ENCODE data around the gene ZFP91.

The ZFP91 gene

DNA sequence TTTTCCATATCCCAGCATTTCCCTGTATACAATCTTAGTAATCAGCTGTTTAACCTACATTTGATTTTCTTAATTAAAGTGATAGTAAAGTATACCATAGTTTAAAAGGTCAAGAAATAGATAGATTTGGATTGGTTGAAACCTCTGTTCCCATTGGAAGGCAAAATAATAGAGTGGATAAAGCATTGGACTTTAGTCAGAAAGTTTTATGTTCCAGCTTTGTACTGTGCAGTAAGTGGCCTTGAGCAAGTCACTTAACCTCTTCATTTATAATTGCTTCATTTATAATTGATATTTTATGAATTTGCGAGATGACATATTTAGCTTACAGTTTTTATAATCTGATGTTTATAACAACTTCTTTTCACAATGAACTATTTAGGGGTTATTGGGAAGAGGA, 3.6 kb downstream of the ZFP91 start:
- DNase-seq (ENCODE audit: low read depth): no peak

DNA sequence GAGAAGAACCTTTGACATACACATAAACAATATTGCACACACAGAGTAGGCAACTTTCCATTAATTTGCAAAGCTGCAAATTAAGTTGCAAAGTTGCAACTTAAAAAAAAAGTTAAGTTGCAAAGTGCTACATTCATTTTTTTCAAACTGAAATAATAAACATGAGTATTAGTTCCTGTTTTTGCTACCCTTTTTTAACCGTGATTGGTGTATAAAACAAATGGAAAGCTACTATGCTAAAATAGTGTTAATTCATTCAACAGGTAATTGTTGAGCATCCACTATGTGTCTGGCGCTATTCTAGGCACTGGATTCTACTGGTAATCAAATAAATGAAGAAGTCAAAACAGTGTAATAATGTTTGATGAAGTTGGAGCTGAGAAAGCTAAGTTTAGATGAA, 8.1 kb downstream of the ZFP91 start:
- DNase-seq (ENCODE audit: low read depth): no peak

DNA sequence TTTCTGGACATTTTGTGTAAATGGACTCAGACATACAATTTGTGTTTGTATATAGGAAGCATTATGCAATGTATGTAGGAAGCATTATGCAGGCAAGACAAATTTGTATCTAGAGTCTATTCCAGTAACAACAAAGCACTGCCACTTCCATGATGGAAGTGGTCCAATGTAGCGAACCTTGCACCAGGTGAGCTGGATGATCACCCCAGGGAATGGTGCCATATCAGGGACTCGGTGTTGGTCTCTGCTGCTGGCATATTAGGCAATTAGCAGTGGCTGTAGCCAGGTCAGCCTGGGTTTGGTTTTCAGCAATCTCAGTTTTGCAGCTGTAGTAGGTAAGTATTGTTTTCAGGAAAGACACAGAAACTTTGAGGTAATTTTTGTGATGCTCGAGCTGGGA, 12.8 kb downstream of the ZFP91 start:
- no peak for DNase-seq (ENCODE audit: low read depth)

DNA sequence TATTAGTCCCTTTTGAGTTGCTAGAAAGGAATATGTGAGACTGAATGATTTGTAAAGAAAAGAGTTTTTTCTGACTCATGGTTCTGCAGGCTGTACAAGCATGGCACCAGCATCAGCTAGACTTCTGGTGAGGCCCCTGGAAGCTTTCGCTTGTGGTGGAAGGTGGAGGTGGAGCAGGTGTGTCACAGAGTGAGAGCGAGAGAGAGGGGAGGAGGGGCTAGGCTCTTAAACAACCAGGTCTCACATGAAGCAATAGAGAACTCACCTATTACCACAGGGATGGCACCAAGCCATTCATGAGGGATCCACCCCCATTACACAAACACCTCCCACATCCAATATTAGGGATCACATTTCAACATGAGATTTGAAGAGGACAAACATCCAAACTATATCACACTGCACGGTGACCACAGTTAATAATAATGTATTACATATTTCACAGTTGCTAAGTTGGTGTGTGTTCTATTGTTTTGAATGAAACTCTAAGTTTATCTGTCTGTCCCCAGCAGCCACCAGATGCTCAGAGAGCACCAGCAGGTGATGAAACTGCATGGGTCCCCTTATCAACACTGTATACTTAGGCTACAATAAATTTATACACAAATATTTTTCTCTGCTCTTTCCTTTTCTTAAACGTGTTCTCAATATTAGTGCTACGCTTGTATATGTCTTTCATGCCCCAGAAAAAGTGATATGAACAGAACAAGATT, 14.1 kb downstream of the ZFP91 start:
- DNase-seq (ENCODE audit: low read depth): no peak

DNA sequence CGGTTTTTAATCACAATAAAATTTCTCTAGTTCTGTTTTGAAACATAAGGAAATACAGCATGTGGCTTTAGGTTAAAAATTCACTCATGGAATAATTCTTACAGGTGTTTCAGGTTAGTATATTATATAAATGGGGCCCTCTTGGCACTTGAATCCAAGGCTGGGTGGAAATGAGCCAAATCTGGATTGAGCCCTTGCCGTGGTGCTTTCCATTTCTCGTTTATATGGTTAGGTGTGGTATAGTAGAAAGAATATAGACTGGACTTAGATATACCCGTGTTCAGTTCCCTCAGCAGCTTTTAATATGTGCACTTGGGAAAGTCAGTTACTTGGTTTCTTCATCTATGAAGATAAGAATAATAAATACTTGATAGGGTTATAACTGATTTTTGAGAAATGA, 16.0 kb downstream of the ZFP91 start:
- DNase-seq (ENCODE audit: low read depth): no peak

DNA sequence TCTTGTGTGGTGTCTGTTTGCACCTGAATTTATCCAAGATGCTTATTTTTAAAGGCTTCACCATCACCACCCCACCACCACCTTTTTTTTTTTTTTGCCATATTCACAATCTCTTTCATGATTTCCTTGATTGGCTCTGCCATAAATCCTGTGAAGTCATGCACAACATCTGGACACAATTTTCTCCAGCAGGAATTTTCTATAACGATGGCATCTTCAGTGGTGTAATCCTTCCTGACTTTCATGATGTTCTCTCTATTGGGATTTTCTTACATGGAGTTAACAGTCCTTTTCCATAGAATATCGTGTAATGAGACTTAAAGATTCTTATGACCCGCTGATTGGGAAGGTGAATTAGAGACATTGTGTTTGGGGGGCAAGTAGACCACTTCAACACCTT, 17.8 kb downstream of the ZFP91 start:
- DNase-seq (ENCODE audit: low read depth): no peak

DNA sequence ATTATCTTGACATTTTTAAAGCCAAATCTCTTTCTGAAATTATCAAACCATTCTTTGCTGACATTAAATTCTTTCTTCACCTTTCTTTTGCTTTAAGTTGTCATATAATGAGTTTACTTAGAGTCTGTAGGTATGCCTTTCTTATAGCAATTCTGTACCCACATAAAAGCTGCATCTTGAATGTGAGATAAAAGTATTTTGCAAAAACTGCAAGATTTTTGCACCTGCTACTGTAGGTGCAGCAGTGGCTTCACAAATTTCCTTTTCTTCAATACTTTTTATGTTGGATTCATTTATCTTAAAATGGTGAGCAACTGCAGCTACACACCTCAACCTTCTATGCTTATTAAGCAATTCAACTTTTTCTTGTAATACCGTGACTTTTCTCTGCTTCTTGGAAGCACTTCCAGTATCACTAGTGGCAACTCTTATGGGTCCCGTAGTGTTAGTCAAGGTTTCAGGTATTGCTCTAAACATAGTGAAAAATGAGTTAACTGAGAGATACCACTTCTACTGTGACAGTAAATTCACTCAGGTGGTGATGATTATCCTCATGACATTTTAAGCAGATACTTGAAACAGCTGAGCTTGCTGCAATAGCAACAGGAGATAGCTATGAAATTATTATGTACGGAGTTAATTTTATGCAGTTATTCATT, 18.8 kb downstream of the ZFP91 start:
- no peak for DNase-seq (ENCODE audit: low read depth)

DNA sequence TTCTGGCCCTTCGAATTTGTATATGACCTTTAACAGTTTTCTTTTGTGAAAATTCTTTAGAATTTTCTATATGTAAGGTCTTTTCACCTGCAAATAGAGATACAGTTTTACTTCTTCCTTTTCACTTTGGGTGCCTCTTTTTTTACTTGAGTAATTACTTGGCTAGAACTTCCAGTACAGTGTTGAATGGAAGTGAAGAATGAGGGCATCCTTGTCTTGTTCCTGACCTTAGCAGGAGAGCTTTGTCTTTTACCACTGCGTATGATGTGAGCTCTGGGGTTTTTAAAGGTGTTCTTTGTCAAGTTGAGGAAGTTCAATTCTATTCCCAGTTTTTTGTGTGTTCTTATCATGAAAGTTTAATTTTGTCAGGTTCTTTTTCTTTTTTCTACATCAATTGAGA, 21.6 kb downstream of the ZFP91 start:
- DNase-seq (ENCODE audit: low read depth): no peak

DNA sequence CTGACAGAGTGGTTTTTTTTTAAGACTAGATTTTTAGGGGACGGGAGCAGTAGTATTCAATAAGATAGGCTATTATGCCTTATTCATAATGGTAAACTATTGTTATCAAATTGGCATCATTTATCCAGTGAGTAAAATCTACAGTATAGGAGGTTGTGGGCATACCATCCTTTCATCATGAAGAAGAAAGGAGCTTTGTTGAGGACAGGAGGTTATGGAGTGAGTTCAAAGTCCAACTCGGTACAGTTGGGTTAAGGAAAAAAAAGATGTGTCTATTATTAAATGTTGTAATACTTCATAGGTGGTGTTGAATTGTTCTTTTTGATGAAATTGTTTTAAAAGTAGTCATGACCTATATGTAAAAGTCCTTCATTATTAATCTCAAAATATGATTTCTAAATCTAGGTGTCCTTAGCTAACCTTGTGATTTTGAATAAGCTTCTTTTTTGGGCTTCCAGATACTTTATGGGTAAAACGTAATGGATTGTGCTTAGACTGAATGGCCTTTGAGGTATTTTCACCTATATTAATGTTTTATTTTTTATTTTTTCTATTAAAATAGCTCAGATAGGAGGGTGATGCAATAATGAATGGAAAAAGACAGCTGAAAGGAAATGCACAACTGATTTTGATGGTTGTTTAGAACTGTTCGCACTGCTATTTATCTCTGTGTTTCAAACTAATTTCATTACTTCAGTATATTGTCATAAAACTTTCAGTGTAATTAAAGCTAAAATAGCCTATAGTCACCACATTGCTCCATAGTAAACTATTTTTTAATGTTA, 28.3 kb downstream of the ZFP91 start:
- DNase-seq (ENCODE audit: low read depth): no peak

DNA sequence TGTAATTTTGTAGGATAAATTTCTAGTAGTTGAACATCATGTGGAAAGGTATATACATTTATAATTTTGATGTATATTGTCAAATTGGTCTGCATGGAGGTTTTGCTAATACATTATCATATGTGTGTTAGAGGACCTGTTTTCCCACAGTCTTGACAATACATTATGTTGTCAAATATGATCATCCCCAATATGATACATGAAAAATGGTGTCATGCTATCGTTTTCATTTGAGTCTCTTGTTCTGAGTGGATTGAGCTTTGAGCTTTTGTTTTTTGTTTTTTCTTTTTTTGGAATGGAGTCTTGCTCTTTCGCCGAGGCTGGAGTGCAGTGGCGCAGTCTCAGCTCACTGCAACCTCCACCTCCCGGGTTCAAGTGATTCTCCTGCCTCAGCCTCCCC, 29.5 kb downstream of the ZFP91 start:
- DNase-seq (ENCODE audit: low read depth): no peak

DNA sequence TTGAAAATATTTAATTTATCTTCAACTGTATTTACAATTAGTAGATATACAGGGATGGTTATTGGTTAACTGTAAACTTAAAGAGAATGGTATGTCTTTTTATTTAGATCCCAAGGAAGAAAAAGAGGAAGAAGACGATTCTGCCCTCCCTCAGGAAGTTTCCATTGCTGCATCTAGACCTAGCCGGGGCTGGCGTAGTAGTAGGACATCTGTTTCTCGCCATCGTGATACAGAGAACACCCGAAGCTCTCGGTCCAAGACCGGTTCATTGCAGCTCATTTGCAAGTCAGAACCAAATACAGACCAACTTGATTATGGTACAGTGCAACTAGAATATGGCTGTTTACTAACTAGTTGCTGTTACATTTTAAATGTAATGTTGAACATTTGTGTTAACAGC, 30.9 kb downstream of the ZFP91 start:
- DNase-seq (ENCODE audit: low read depth): no peak

DNA sequence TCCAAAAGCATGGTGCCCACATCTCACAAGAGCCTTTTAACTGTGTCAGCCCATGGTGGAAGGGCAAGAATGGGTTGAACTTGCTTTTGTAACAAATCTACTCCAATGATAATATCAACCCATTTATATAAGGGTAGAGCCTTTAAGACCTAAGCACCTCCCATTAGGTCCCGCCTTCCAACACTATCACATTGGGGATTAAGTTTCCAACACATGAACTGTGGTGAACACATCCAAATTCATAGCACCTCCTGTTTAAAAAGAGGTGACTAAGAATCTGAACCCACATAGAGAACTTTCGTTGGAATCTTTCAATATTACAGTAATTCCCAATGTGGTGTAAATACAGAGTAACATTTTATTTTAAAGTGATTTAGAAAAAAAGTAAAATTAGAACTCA, 34.4 kb downstream of the ZFP91 start:
- no peak for DNase-seq (ENCODE audit: low read depth)

DNA sequence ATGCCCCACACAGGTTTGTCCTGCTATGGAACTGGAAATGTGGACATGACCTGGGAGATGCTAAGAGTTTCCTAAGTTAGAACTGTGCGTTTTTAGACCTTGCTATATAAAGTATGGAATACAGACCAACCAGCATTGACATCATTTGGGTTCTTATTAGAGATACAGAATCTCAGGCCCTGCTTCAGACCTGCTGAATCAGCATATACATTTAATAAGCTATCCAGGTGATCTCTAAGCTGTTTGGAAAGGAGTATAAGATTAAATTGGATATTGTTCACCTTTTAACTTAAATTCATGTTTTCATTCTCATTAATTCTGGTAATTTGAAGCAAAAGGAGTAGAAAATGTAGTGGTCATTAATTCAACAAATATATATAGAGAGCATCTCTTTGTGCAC, 36.7 kb downstream of the ZFP91 start:
- no peak for DNase-seq (ENCODE audit: low read depth)

DNA sequence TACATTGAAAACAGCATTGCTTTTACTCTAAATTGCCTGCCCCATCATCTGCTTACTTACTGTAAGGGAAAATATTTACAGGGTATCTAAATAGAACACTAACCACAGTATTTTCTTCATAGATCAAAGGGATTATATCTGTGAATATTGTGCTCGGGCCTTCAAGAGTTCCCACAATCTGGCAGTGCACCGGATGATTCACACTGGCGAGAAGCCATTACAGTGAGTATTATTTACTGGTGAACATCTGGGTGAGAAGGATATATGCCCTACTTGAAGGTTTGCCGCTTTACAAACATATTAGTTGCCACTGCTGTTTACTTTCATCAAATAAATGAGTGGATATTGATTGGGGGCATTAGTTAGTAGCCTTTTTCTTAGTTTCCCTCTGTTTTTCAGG, 37.7 kb downstream of the ZFP91 start:
- no peak for DNase-seq (ENCODE audit: low read depth)

DNA sequence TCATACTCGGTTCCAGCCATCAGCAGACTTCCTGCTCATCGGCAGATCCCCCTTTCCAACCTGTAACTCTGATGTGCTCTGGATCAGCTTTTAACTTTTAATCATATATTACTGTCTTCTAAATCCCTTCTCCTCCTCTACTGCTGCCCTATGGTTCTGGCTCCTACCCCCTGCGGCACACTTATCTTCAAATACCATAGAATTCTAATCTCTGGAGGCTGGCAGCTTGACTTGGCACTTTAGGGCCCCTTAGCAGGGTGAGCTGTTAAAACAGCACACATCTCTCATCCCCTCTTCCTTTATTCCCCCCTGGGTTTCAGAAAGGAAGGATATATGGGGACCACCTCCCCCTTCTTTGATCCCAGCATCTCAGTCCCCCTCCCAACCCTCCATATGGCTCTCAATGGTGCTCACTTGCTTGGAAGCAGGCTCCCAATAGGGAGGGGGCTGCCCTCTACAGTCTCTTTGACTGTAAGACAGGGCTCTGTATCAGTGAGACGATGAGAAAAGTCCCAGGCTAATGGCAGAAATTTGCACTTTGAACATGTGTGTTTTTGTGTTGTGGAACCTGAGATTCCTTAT, 39.2 kb downstream of the ZFP91 start:
- no peak for DNase-seq (ENCODE audit: low read depth)

DNA sequence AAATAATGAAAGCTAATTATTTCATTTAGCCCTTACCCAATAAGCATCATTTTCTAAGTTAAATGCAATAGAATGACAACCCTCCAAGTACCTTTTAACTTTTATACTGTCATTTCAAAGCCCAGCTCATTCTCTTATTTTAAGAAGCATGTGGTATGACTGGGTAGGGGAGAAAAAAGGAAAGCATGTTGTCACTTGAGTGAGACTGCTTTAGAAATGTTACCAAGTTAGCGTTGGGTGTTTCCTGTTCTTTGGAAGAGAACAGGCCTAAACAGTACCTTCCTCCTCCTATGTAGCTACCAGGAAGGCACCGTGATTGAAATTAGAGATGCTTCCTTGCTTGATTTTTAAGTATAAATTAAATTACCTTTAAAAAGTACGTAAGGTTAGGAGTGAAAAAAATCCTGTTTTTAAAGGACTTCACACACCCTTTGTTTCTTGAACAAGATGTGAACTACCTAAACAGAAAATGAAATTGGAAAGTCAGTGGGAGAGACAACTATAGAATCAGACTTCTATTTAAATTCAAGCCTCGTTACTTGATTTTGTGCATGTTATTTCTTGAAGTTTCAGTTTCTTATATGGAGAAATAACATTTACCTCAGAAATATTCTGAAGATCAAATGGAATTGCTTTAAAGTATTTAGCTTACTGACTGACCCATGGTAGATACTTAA, 42.9 kb downstream of the ZFP91 start:
- no peak for DNase-seq (ENCODE audit: low read depth)

DNA sequence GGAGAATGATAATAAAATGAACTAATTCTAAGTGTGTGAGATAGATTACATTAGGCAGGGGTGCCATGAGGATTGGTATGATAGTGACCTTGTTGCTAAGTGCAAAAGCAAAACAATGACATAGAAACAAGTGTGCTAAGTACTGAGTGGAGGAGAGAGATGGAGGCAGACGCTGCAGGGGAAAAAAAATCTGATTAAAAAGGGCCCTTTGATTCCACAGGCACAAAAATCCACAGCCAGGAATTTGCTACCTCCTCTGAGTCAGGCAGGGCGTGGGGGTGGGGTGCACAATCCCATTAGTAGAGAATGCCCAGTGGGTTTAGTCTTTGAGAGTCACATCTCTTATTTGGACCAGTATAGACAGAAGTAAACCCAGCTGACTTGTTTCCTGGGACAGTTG, 43.5 kb downstream of the ZFP91 start, which contains the start of gene CNTF:
TSS of gene CNTF (plus strand) at position 322 of the 400 bp plus-strand sequence. CDS start 88 bp downstream, outside the sequence.
- DNase-seq (ENCODE audit: low read depth): no peak

DNA sequence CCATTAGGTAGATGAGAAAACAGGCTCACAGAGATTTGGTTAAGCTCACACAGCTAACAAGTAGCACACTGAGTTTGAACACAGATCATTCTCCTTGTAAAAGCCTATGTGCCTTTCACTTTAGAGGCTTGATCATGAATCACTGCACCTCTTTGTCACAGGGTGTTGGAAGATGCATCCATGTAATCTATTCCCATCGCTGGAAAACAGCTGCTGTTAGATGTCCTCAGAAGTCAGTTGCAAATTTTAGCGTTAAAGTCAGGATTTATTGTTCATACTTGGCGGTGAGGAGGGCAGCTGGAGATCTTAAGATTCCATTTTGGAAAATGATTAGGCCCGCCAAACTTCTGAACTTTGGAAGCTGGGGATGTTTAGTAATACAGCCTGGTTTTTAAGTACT, 46.2 kb downstream of the ZFP91 start:
- no peak for DNase-seq (ENCODE audit: low read depth)

DNA sequence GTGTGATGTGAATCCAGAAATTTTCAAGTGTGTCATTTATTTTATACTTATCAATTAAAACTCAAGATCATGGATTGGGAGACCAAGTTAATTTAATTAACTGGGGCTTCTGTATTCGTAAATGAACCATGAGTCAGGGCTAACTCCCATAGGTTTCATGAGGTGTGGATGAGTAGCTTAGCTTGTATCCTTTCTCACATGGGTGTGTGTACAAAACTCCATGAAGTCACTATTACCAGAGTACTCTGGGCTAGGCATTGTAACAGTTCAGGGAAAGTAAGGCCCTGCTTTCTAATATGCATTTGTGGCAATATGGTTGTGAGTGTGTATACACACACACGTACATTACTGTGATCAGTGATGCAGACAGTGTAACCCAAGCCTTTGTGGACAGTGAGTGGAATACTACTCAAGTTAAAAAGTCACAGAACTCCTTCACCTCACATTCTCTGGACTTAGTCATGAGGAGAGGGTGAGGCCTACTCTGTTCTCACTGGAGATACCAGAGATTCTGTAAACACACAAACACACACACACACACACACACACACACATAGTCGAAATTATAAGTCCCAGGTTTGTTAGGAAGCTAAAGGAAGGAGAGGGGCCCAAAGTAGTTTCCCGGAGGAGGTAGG, 47.1 kb downstream of the ZFP91 start:
- no peak for DNase-seq (ENCODE audit: low read depth)

DNA sequence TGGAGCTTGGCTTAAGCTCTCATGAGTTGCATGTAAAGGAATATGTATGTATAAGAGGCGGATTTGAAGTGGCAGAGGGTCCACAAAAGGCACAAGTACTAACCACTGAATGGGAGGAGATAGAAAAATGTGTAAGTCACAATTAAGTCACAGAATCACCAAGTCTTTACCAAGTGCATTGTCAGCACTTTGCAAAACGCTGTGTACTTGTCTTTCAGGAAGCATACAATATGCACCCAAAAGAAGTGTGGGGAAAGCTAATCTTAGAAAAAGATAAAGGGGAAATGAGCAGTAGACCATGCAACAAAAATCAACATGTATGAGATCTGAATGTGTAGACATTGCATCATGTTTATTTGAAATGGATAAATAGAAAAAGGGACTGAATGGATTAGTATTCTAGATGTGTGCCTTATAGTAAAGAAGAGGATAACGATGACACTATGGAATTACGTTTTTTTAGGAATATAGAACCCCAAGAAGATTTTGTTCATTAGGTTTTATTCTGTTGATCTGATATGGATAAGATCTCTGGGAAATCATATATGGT, 48.1 kb downstream of the ZFP91 start:
- DNase-seq (ENCODE audit: low read depth): no peak

DNA sequence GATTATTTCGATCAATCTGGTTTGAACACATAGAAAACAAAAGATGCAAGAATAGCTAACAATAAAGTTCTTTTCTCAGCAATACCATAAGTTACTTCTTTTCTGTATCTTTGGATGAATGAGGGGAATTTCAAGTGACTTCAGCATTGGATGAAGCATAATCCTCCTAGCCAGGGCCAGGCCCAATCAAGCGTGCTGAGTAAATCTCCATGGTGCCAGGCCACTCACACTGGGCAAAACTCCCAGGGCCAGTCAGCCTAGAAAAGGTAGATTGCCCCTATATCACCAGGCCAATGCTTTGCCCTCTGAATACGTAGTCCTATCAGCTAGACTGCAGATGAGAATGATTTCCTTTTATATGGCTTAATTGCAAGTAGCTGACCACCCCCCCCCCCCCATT, 49.6 kb downstream of the ZFP91 start:
- no peak for DNase-seq (ENCODE audit: low read depth)
